ENCODE results near the gene CTTNBP2.

The CTTNBP2 gene

DNA sequence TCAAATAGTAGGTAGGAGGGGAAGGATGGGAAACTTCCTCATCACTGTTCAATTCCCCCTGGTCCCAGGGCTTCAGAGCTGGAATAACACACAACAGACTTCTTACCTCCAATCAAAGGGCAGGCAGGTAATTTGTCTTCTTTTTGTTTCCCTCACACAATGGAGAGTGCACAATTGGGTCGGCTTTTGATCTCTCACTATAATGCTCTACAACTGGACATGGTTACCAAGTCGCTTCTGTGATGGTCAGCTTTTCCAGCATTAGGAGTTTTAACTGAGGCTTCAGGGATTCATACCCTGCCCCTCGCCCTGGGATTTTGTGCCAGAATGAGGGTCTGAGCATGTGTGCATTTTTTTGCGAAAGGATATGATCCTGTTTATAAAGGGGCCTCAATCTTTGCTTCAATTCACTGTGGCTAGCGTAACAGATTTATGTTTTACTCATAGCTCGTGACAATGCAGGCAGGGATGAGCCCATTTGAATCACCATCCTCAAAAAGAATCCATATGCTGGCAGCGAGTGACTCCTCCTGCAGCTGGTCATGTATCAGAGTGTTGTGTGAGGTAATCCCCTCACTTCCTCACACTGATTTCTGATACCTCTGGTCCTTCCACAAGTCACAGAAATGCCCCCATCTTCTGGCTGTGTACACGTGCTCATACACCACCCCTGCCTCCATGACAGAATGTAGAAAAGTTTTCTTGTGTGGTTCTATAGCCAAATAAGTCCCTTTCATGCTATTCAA, 189.6 kb downstream of the CTTNBP2 start:
- DNase-seq: no peak

DNA sequence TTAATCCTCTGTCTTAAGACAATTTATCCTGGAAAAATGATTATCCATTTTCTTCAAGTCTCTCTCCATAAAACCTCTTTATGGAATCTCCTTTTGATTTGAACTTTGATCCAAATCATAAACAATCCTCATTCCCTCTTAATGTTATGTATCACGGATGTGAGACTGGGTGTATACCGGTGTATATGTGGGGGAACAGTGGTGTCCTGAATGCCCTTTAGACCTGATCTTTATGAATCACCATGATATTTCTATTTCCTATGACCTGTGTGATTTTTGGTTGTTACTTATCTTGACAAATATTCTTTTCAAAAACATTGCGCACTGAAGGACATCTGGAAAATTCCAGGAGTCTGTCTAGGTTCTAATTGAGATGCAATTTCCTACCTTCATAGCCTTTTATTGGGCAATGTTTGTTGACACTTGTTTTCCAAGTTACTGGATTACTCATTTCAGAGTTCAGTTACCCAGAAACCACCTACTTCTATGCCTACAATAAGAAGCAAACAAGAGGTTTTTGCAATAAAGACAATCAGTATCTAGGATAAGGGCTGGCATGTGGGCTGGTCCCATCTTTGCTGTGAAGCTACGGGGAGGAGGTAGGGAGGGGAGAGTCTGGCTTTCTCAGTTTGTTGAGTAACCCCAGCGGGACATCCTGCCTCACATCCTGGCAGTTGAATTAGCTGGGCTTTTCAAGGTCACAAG, 190.4 kb downstream of the CTTNBP2 start:
- no peak for DNase-seq

DNA sequence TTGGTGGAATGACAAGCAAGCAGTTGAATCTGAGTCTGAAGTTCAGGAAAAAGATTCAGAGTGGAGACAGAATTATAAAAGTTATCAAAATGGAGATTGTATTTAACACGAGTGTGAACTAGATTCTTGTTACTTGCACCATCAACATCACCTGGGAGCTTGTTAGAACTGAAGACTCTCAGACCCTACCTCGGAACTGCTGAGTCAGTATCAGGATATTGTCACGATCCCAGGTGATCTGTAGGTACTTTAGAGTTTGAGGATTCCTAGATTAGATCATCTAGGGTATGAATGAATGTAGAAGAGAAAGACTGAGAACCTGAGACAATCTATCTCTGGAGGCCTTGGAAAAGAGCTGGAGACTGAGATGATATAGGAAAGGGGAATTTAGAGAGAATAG, 194.1 kb downstream of the CTTNBP2 start:
- no peak for DNase-seq

DNA sequence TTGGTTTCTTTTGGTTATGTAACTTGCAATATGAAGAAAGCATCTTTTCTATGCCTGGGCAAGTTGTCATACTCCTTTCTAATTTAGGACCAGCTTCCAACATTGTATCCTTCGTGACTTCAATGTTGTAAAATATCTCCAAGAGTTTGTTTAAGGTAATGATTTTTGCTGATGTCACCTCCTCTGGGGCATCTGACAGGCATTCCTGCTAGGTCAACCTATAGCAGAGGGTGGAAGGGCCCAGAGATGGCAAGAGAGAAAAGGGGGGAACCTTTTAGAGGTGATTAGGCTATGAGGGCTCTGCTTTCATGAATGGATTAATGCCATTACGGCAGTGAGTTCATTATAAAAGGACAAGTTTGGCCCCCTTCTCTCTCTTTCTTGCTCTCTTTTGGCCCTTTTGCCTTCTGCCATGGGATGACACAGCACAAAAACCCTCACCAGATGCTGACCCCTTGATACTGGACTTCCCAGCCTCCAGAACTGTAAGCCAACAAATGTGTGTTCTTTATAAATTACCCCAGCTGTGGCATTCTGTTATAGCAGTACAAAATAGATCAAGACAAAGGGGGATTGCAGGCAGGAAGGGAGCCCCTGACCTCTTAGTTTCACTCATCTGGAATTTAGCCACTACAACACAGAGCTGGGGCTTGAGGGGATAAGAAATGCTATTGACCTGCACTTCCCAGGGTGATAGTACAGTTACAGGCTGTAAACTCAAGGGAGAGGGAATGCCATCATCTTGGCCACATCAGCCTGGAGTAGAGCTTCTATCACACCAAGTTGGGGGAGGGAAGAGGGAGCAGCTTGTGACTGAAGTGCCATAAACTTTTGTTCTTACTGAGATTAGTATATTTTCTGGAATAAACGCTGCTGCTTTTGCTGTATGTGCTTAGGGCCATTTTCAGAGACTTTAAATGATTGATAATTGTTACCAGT, 197.5 kb downstream of the CTTNBP2 start:
- no peak for DNase-seq

DNA sequence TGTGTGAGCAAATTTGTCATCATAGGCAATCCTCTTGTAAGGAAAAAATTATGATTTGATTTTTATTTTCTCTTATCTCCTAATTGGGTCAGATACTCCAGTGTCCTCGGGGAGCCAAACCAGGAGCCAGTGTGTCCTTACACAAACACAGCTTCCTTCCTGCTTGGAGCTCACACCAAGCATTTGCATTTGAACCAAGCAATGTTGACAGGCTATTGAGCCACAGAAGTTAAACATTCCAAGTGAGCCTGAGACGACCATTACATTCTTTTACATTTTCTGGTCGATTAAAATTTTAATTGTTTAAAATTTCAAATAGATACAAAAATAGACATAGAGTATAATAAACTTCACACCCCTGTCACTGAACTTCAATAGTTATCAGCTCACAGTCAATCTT, 198.6 kb downstream of the CTTNBP2 start:
- DNase-seq: no peak

DNA sequence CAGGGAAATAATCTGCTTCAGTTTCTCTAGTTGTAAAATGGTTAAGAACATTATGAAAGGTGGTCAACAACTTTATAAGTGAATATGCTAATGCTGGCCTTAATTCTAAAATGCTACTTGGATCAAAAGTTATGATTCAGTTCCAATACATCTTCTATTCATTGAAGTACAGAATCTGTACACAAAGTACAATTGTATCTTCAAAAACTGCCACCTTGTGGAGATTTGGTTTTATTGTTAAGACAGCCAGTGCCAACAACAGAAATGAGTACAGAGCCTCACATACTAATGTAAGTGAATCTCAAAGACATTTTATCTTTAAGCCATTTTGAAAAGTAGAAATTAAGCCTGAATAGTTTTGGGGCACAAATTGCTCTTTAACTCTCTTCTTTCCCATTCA, 199.4 kb downstream of the CTTNBP2 start:
- no peak for DNase-seq

DNA sequence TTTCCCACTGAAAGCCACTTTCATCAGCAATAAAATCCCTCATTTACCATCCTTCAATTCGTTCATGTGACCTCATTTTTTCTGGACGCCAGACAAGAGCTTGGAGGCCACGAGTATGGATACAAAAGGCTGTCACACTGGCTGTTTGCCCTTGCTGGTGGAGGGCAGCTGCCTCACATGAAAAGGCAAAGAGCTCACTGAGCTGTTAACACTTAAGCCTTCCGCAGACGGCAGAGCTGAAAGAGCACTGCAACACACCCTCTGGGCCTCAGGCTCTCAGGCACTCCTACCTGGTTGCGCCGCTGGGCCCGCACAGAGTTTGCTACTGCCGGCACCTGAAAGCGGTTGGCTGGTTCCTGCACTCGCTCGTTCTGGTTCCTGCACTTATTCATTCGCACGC, 199.9 kb downstream of the CTTNBP2 start:
- no peak for DNase-seq

DNA sequence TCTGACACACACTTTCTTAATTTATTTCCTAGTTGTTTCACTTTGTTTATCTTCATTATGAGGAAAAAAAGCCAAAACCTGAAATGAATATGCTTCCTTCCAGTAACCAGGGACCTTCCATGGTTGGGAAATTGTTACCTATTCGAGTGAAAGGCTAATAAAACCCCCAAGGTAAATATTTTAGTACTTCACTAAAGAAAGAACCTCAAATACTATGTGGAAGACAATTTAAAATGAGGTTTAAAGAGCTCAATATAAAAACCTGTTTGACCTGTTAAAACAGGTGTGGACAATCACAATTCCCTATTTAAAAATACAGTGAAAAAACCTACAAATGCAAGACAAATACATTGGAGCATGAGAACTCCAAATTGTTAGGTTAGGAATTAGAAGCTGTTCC, 200.8 kb downstream of the CTTNBP2 start:
- no peak for DNase-seq

DNA sequence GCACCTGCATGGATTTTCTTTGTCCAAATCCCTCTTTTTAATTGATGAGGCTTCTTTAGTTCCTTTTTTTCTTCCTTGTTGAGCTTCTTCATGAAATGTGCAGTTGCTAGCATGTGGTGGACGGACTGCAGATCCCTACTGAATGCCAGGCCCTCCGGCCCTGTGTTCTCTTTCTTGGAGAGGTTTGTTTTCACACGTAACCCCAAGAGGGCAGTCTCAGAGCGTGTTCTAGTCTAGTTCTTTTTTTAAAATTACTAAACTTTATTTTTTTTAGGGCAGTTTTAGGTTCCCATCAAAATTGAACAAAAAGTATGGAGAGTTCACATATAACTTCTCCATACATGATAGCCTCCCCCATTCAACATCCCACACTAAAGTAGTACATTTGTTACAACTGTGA, 203.4 kb downstream of the CTTNBP2 start:
- DNase-seq: no peak

DNA sequence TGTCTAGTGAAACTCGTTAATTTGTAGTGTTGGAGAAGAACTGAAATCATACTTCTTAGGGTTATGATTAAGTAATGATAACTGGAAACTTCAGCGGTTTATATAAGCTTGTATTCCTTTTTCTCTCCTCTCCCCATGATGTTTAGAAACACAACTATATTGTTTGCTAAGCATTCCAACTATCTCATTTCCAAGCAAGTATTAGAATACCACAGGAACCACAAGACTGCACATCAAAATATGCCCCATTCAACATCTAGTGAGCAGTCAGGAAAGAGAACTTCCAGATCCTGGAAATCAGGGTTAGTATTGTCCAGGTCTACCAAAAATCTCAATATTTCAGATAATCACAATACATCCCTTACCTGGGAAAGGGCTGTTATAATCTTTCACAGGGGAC, 205.8 kb downstream of the CTTNBP2 start:
- no peak for DNase-seq

DNA sequence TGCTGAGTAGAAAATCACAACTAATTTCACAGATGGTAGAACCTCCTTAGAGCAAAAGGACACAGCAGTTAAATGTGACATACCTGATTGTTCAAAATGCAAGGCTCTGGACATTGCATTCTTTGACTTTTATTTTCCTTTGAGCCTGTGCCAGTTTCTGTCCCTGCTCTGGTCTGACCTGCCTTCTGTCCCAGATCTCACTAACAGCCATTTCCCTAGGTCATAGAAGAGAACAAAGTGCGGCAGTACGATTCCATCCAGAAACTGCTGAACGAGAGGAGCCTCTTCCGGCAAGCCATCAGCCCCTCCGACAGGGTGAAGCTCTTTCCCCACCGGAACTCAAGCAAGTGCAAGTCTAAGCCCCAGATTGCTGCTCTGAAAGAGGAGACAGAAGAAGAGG, 206.6 kb downstream of the CTTNBP2 start:
- no peak for DNase-seq

DNA sequence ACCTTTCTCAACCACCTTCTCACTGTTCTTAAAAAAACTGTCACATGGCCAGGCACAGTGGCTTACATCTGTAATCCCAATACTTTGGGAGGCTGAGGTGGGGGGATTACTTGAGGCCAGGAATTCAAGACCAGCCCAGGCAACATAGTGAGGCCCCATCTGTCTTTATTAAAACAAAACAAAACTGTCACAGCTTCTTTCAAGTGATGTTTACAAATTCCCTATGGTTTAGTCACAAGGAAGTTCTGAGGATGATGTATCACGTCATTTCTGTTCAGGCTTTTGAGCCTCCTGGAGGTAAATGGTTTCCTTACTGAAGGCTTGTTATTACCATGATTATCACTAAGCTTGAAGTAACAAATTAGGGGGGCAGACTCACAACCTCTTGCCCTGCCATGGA, 207.2 kb downstream of the CTTNBP2 start:
- DNase-seq: no peak

DNA sequence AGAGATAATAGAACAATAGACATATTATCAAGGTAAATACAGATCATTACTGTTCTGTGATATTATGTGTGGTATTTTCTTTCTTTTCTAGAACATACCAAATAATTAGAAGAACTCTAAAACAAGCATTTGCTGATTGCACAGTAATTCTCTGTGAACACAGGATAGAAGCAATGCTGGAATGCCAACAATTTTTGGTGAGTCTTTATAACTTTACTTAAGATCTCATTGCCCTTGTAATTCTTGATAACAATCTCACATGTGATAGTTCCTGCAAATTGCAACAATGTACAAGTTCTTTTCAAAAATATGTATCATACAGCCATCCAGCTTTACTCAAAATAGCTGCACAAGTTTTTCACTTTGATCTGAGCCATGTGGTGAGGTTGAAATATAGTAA, 207.9 kb downstream of the CTTNBP2 start:
- DNase-seq: no peak

DNA sequence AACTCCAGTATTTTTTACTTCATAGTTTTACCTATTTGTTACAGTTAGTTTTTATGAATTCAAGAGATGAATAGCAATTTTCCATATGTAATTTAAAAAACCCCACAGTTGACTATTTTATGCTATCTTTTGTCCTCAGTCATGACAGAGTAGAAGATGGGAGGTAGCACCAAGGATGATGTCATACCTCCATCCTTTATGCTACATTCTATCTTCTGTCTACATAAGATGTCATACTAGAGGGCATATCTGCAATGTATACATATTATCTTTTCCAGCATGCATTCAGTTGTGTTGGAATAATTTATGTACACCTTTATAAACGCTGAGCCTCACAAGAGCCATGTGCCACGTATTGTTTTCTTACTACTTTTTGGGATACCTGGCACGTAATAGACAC, 209.2 kb downstream of the CTTNBP2 start:
- DNase-seq: no peak

DNA sequence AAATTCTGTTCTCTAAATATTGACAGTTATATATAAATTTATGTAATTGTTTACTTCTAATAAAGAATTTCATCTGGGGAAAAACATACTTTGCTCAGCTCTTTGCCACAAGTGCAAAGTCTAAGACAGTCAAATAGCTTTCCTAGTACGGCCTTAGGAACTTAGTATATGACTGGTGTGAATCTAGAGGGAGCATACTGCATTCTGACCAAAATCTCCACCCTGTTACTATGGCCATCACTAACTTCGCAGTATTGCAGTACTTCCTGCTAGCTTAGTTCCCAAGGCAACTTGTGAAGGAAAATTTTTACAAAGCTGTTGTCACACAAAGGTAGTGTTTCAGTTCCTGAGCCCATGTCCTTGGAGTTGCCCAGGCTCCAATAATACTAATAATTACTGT, 211.9 kb downstream of the CTTNBP2 start:
- no peak for DNase-seq
